Panc1 (cell line): ENCODE results near the gene PRKAG2. TPM values are rescaled to one million over a fixed set of nuclear protein-coding genes. Genes with fewer than 3 reads are reported as not detected.

ENCODE experiments used
- ATAC-seq: fragments of 200-7000 bp; cut with Tn5 transposase; 2 replicates; pipeline ENCODE4 v1.9.1; 2020; ENCODE audit warnings: mild to moderate bottlenecking, moderate library complexity
- BruUV-seq: library from RNA; stranded (reverse); fragments of 400-500 nt; replicated peaks from 2 replicates; lab custom pipeline; 2021; lab: Mats Ljungman, UMichigan
- CTCF ChIA-PET: fragments of 300-600 bp; sonication (Branson Sonifier 250); formaldehyde crosslinking; loops from one replicate; lab custom pipeline; 2022; ENCODE audit warnings: antibody characterized with exemption; lab: Charles Lee
- POLR2A ChIA-PET: fragments of 300-600 bp; sonication (Branson Sonifier 250); formaldehyde crosslinking; loops from one replicate; lab custom pipeline; 2022; ENCODE audit warnings: antibody characterized with exemption; lab: Charles Lee
- DNase-seq: peaks from one replicate; pipeline ENCODE4 v3.0.0-alpha.2; 2010; ENCODE audit warnings: low read depth, low spot score
- H3K27ac ChIP-seq: 2 replicates; pipeline ENCODE4 v1.5.1; 2011; ENCODE audit warnings: mild to moderate bottlenecking, low read length, inconsistent platforms
- H3K27me3 ChIP-seq: fragments of 200-500 bp; sonication (Bioruptor generic); 2 replicates; pipeline ENCODE4 v1.6.0; 2014; ENCODE audit warnings: low read length, inconsistent platforms; ENCODE audit not compliant: control insufficient read depth, insufficient read depth
- H3K36me3 ChIP-seq: fragments of 200-500 bp; sonication (Bioruptor generic); 2 replicates; pipeline ENCODE4 v1.5.1; 2014; ENCODE audit warnings: inconsistent platforms, mild to moderate bottlenecking, low read length, moderate library complexity; ENCODE audit not compliant: control insufficient read depth, insufficient read depth
- H3K4me1 ChIP-seq: 2 replicates; pipeline ENCODE4 v1.5.1; 2011; ENCODE audit warnings: inconsistent platforms, mild to moderate bottlenecking, low read length, moderate library complexity; ENCODE audit not compliant: control insufficient read depth, insufficient read depth
- H3K4me3 ChIP-seq, 2 experiments: 2 replicates each; pipeline ENCODE4 v1.5.1; 2011 to 2012; ENCODE audit warnings: low read depth in 2 of 2, low read length in 2 of 2, mild to moderate bottlenecking in 2 of 2, inconsistent platforms in 1 of 2, moderate library complexity in 1 of 2
- H3K9me3 ChIP-seq: fragments of 200-500 bp; sonication (Bioruptor generic); 2 replicates; pipeline ENCODE4 v1.5.1; 2014; ENCODE audit warnings: low read depth, mild to moderate bottlenecking, inconsistent platforms, low read length, moderate library complexity; ENCODE audit not compliant: control insufficient read depth, insufficient read depth
- CTCF ChIP-seq: fragments of 450-650 bp; IDR thresholded peaks from 2 replicates; pipeline ENCODE4 v1.5.1; 2017; ENCODE audit warnings: mild to moderate bottlenecking
- POLR2AphosphoS5 ChIP-seq: IDR thresholded peaks from 2 replicates; pipeline ENCODE4 v1.6.1; 2012; ENCODE audit warnings: mild to moderate bottlenecking, low read depth, low read length, moderate library complexity
- REST ChIP-seq, 2 experiments: IDR thresholded peaks; 2 replicates each; pipeline ENCODE4 v1.6.1; 2011 to 2012; ENCODE audit warnings: low read depth in 2 of 2, control low read depth in 1 of 2, low read length in 1 of 2, mild to moderate bottlenecking in 1 of 2, moderate library complexity in 1 of 2; ENCODE audit not compliant: insufficient read depth in 1 of 2
- SIN3A ChIP-seq: IDR thresholded peaks from 2 replicates; pipeline ENCODE4 v1.6.1; 2012; ENCODE audit warnings: low read depth, mild to moderate bottlenecking, low read length, moderate library complexity, borderline replicate concordance; ENCODE audit not compliant: insufficient read depth
- TCF7L2 ChIP-seq: IDR thresholded peaks from 2 replicates; pipeline ENCODE4 v1.6.1; 2011; ENCODE audit warnings: mild to moderate bottlenecking, low read depth, low read length, inconsistent platforms
- in situ Hi-C: cut with HindIII; loops from 2 replicates; pipeline ENCODE4 v1.10.0; 2016; ENCODE audit warnings: low sequenced_read_pairs, low pct_unique_long_range_greater_than_20kb
- intact Hi-C: fragments of 100-400 bp; cut with micrococcal nuclease; formaldehyde crosslinking; loops from one replicate; pipeline ENCODE4 v1.10.0; 2022; ENCODE audit not compliant: unreplicated experiment
- total RNA-seq: library from RNA; stranded (reverse); gene quantifications from one replicate; pipeline ENCODE4 v1.2.1, GENCODE V29; 2021; ENCODE audit not compliant: unreplicated experiment

The PRKAG2 gene
- total RNA-seq, 1 experiment from 2014 or later, result 71.6 TPM

GRCh38 chr7:151919595-151919994 lies 42.7 kb upstream of the PRKAG2 start:
- DNase-seq, result no peak
- TF ChIP-seq TCF7L2 (no peak), SIN3A (no peak), CTCF (no peak), REST (IDR thresholded peaks at IDR 0.05; ENCODE audit: insufficient read depth in 1 of 2, low read depth in 2 of 2, low read length in 1 of 2) (no peak), POLR2AphosphoS5 (no peak)
- H3K36me3 ChIP-seq, result no peaks in the 10 kb centered on the region
- no peak overlapping the region for H3K4me3 ChIP-seq
- BruUV-seq, result no TSS peak
- peaks cover 4% of the 10 kb centered on the region for H3K4me1 ChIP-seq
- CTCF ChIA-PET, result no interaction called here
- intact Hi-C loops (no loop called here), in situ Hi-C loops (no loop called here)
- no peaks in the 10 kb centered on the region; the same call in 1 of the 2 replicates for H3K27me3 ChIP-seq
- 0 out of 2 replicates have a peak, but pooled peaks cover under 1% of the 10 kb centered on the region for H3K9me3 ChIP-seq
- no peak overlapping the region for H3K27ac ChIP-seq
- POLR2A ChIA-PET, result no interaction called here
- ATAC-seq, result no peak

- ATAC-seq (no peak; the same call in 1 of the 2 replicates), DNase-seq (no peak)
- no peak overlapping the region for H3K4me3 ChIP-seq
- peaks cover 4% of the 10 kb centered on the region for H3K4me1 ChIP-seq
- H3K9me3 ChIP-seq, result 0 out of 2 replicates have a peak, but pooled peaks cover 9% of the 10 kb centered on the region
- BruUV-seq, result no TSS peak
- H3K27ac ChIP-seq, result no peak overlapping the region
- no peaks in the 10 kb centered on the region for H3K36me3 ChIP-seq
- no peak for TF ChIP-seq TCF7L2
- intact Hi-C loops, result no loop called here
- no peaks in the 10 kb centered on the region; the same call in 1 of the 2 replicates for H3K27me3 ChIP-seq
- ChIA-PET CTCF (no interaction called here), POLR2A (no interaction called here)
- in situ Hi-C loops, result no loop called here
Observed at GRCh38 chr7:151918510-151918843, 41.6 kb upstream of the PRKAG2 start.

- intact Hi-C loops, result no loop called here
- H3K4me3 ChIP-seq, result no peak overlapping the region
- no peaks in the 10 kb centered on the region for H3K36me3 ChIP-seq
- H3K9me3 ChIP-seq, result 0 out of 2 replicates have a peak, but pooled peaks cover 10% of the 10 kb centered on the region
- BruUV-seq, result no TSS peak
- peaks cover 4% of the 10 kb centered on the region for H3K4me1 ChIP-seq
- ATAC-seq (no peak; the same call in none of the 2 replicates), DNase-seq (no peak)
- in situ Hi-C loops, result no loop called here
- peaks cover 2% of the 10 kb centered on the region; the same call in 1 of the 2 replicates for H3K27me3 ChIP-seq
- ChIA-PET POLR2A (no interaction called here), CTCF (no interaction called here)
- H3K27ac ChIP-seq, result no peak overlapping the region
- no peak for TF ChIP-seq TCF7L2
- no peak for TF ChIP-seq SIN3A
- no peak for TF ChIP-seq POLR2AphosphoS5
- no peak for TF ChIP-seq REST (IDR thresholded peaks at IDR 0.05; ENCODE audit: insufficient read depth in 1 of 2, low read depth in 2 of 2, low read length in 1 of 2)
- TF ChIP-seq CTCF, result no peak
Observed at GRCh38 chr7:151917791-151918509, 41.0 kb upstream of the PRKAG2 start.
